Measurements from ENCODE around the gene FDXR.

FDXR gene

GRCh38 chr17:74858672-74859458, 13.9 kb downstream of the FDXR start:
- Histone ChIP-seq H3K27me3 (ENCODE audit: insufficient read depth, low read depth, severe bottlenecking) (peaks cover 32% of the 10 kb centered on the region), H3K36me3 (peaks cover 14% of the 10 kb centered on the region), H3K27ac (no peak overlapping the region), H3K4me3 (ENCODE audit: low read depth, low read length) (no peak overlapping the region), H3K9me3 (ENCODE audit: severe bottlenecking) (no peaks in the 10 kb centered on the region)
- TF ChIP-seq, protein P1, sequence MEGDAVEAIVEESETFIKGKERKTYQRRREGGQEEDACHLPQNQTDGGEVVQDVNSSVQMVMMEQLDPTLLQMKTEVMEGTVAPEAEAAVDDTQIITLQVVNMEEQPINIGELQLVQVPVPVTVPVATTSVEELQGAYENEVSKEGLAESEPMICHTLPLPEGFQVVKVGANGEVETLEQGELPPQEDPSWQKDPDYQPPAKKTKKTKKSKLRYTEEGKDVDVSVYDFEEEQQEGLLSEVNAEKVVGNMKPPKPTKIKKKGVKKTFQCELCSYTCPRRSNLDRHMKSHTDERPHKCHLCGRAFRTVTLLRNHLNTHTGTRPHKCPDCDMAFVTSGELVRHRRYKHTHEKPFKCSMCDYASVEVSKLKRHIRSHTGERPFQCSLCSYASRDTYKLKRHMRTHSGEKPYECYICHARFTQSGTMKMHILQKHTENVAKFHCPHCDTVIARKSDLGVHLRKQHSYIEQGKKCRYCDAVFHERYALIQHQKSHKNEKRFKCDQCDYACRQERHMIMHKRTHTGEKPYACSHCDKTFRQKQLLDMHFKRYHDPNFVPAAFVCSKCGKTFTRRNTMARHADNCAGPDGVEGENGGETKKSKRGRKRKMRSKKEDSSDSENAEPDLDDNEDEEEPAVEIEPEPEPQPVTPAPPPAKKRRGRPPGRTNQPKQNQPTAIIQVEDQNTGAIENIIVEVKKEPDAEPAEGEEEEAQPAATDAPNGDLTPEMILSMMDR (IDR thresholded peaks at IDR 0.05; ENCODE audit: low read depth, low read length) = no peak
- no peak for DNase-seq

GRCh38 chr17:74857191-74857590, 15.6 kb downstream of the FDXR start:
- Histone ChIP-seq H3K36me3 (no peaks in the 10 kb centered on the region), H3K9me3 (ENCODE audit: severe bottlenecking) (no peaks in the 10 kb centered on the region), H3K27ac (no peak overlapping the region), H3K4me3 (ENCODE audit: low read depth, low read length) (no peak overlapping the region), H3K27me3 (ENCODE audit: insufficient read depth, low read depth, severe bottlenecking) (peaks cover 32% of the 10 kb centered on the region)
- TF ChIP-seq, protein P1 (IDR thresholded peaks at IDR 0.05; ENCODE audit: low read depth, low read length) = no peak
- DNase-seq = no peak

DNA sequence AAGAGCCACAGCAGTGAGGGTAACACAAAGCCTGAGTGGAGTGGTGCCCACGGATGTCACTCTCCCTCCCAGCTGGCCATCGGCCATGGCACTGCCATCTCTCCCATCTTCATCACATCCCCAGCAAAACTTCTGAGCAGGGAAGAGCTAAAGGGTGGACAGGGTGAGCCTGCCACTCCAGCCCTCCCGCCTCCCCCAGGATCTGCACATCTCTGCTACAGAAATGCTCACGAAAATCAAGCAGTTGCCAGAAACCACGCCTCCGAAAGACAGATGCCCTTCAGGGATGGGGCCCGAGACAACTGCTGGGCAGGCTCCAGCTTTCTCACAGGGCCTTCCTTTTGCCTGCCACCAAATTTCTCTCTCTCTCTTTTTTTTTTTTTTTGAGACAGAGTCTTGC, 16.7 kb downstream of the FDXR start:
- H3K27me3 ChIP-seq (ENCODE audit: insufficient read depth, low read depth, severe bottlenecking) = peaks cover 24% of the 10 kb centered on the region
- DNase-seq = no peak
- no peaks in the 10 kb centered on the region for H3K36me3 ChIP-seq
- no peak overlapping the region for H3K27ac ChIP-seq
- TF ChIP-seq, protein P1 (IDR thresholded peaks at IDR 0.05; ENCODE audit: low read depth, low read length) = no peak
- no peaks in the 10 kb centered on the region for H3K9me3 ChIP-seq (ENCODE audit: severe bottlenecking)
- no peak overlapping the region for H3K4me3 ChIP-seq (ENCODE audit: low read depth, low read length)

GRCh38 chr17:74855323-74855722, 17.5 kb downstream of the FDXR start:
- DNase-seq = no peak
- H3K36me3 ChIP-seq = no peaks in the 10 kb centered on the region
- peaks cover 16% of the 10 kb centered on the region for H3K27me3 ChIP-seq (ENCODE audit: insufficient read depth, low read depth, severe bottlenecking)
- H3K4me3 ChIP-seq (ENCODE audit: low read depth, low read length) = no peak overlapping the region
- no peaks in the 10 kb centered on the region for H3K9me3 ChIP-seq (ENCODE audit: severe bottlenecking)
- no peak overlapping the region for H3K27ac ChIP-seq
- TF ChIP-seq, protein P1 (IDR thresholded peaks at IDR 0.05; ENCODE audit: low read depth, low read length) = no peak

DNA sequence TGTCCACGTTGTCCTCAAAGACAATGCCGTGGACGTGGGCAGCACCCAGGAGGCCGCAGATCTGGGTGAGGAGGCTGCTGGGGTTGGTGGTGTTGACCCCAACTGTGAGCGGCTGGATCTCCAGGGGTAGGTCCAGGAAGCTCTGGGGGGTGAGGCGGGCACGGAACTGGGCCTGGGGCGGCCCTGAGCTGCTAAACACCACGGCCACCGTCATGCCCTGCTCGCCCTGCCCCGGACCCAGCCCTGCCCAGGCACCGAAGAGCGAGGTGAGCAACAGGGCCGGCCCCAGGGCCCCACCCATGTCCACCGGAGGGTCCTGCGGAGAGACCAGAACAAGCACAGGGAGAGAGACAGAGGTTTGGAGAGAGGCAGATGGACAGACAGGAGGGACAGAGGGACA, 18.0 kb downstream of the FDXR start:
- Histone ChIP-seq H3K4me3 (ENCODE audit: low read depth, low read length) (no peak overlapping the region), H3K27ac (no peak overlapping the region), H3K36me3 (no peaks in the 10 kb centered on the region), H3K9me3 (ENCODE audit: severe bottlenecking) (no peaks in the 10 kb centered on the region), H3K27me3 (ENCODE audit: insufficient read depth, low read depth, severe bottlenecking) (peaks cover 11% of the 10 kb centered on the region)
- DNase-seq = no peak
- TF ChIP-seq, protein P1 (IDR thresholded peaks at IDR 0.05; ENCODE audit: low read depth, low read length) = no peak

- no peaks in the 10 kb centered on the region for H3K36me3 ChIP-seq
- no peaks in the 10 kb centered on the region for H3K9me3 ChIP-seq (ENCODE audit: severe bottlenecking)
- no peak overlapping the region for H3K4me3 ChIP-seq (ENCODE audit: low read depth, low read length)
- no peak overlapping the region for H3K27ac ChIP-seq
- peaks cover under 1% of the 10 kb centered on the region for H3K27me3 ChIP-seq (ENCODE audit: insufficient read depth, low read depth, severe bottlenecking)
- TF ChIP-seq, protein P1 (IDR thresholded peaks at IDR 0.05; ENCODE audit: low read depth, low read length) = no peak
- DNase-seq = no peak
Measured at GRCh38 chr17:74853669-74854068, 19.1 kb downstream of the FDXR start.

All from WERI-Rb-1 (cell line).